Measurements from ENCODE around the gene MAT2B.

- TF ChIP-seq CTCF (IDR thresholded peaks at IDR 0.05) = no peak
- TF ChIP-seq POLR2A (IDR thresholded peaks at IDR 0.05) = no peak
These were observed 2.9 kb upstream of the MAT2B start for GRCh38 chr5:163502521-163502920.
